GM19035 (cell line): Measurements from ENCODE around the gene UFSP2.

ENCODE experiments used
- ATAC-seq: cut with Tn5 transposase; IDR thresholded peaks from one replicate; pipeline ENCODE4 v1.9.1; 2021; ENCODE audit not compliant: unreplicated experiment

The UFSP2 gene

GRCh38 chr4:185425647-185426352 lies at the start of gene UFSP2:
Gene UFSP2 (minus strand): TSS chr4:185425964. CDS start chr4:185425868, 96 bp downstream.
- ATAC-seq = peak; percentile 95

GRCh38 chr4:185473247-185473646 lies 47.5 kb upstream of the UFSP2 start:
- ATAC-seq = no peak

GRCh38 chr4:185472103-185472542 lies 46.4 kb upstream of the UFSP2 start:
- peak; percentile 15 for ATAC-seq

GRCh38 chr4:185471235-185472102 lies 45.7 kb upstream of the UFSP2 start, which contains the start of gene CCDC110:
Gene CCDC110 (minus strand): TSS chr4:185471733. CDS start chr4:185471683, 50 bp downstream.
- peak; percentile 91 for ATAC-seq

- ATAC-seq = no peak
These were observed 44.9 kb upstream of the UFSP2 start for GRCh38 chr4:185470501-185471195.

GRCh38 chr4:185469580-185470154 lies 43.9 kb upstream of the UFSP2 start:
- ATAC-seq = no peak

GRCh38 chr4:185468999-185469398 lies 43.2 kb upstream of the UFSP2 start:
- ATAC-seq = no peak

GRCh38 chr4:185467991-185468390 lies 42.2 kb upstream of the UFSP2 start:
- ATAC-seq = no peak

GRCh38 chr4:185467101-185467500 lies 41.3 kb upstream of the UFSP2 start:
- ATAC-seq = no peak

- ATAC-seq = no peak
These were observed 39.9 kb upstream of the UFSP2 start for GRCh38 chr4:185465707-185466106.

- no peak for ATAC-seq
These were observed 39.1 kb upstream of the UFSP2 start for GRCh38 chr4:185464887-185465286.

GRCh38 chr4:185464183-185464582 lies 38.4 kb upstream of the UFSP2 start:
- ATAC-seq = no peak

GRCh38 chr4:185463541-185463940 lies 37.8 kb upstream of the UFSP2 start:
- no peak for ATAC-seq

GRCh38 chr4:185461565-185461964 lies 35.8 kb upstream of the UFSP2 start:
- no peak for ATAC-seq

GRCh38 chr4:185457136-185457535 lies 31.4 kb upstream of the UFSP2 start:
- ATAC-seq = no peak

- no peak for ATAC-seq
These were observed 30.4 kb upstream of the UFSP2 start for GRCh38 chr4:185456131-185456530.

GRCh38 chr4:185445209-185445608 lies 19.4 kb upstream of the UFSP2 start:
- no peak for ATAC-seq

- ATAC-seq = no peak
These were observed 15.7 kb upstream of the UFSP2 start for GRCh38 chr4:185441479-185441878.

GRCh38 chr4:185437809-185438208 lies 12.0 kb upstream of the UFSP2 start:
- peak; percentile 52 for ATAC-seq

GRCh38 chr4:185435466-185435865 lies 9.7 kb upstream of the UFSP2 start:
- no peak for ATAC-seq

GRCh38 chr4:185429660-185430059 lies 3.9 kb upstream of the UFSP2 start:
- ATAC-seq = no peak
